Renal pelvis (tissue), 12 donors: ENCODE data around the gene KLHL8. TPM values are rescaled to one million over a fixed set of nuclear protein-coding genes. Genes with fewer than 3 reads are reported as not detected.

ENCODE experiments used
- DNase-seq: peaks from one replicate; pipeline ENCODE4 v3.0.0-alpha.2; 2013
- long read RNA-seq, 16 experiments: transcript quantifications; one replicate each; lab custom pipeline, GENCODE V29; 2026
- polyA plus RNA-seq, 3 donors: library from polyadenylated mRNA; unstranded; fragments of 120-200 nt; gene quantifications; one replicate each; pipeline ENCODE4 v1.2.1, GENCODE V29; 2013; ENCODE audit not compliant: insufficient read length in 3 of 3

KLHL8 gene
- 10 to 100 TPM; 13.6 to 24.2 (median 15.6) TPM for polyA plus RNA-seq
- long read RNA-seq, donor 1, full-length matches to known transcripts, result 1 of 1 reads
- long read RNA-seq, donor 1, partial matches to known transcripts, result 0 of 1 reads
- long read RNA-seq, donor 1, other reads (novel, unspliced or antisense), result 0 of 1 reads
- long read RNA-seq, donor 2, full-length matches to known transcripts, result 2 of 2 reads
- long read RNA-seq, donor 2, partial matches to known transcripts, result 0 of 2 reads
- long read RNA-seq, donor 2, other reads (novel, unspliced or antisense), result 0 of 2 reads
- long read RNA-seq, donor 3, result 0 reads
- long read RNA-seq, donor 4, full-length matches to known transcripts, result 1 of 1 reads
- long read RNA-seq, donor 4, partial matches to known transcripts, result 0 of 1 reads
- long read RNA-seq, donor 4, other reads (novel, unspliced or antisense), result 0 of 1 reads
- long read RNA-seq, donor 5, full-length matches to known transcripts, result 1 of 1 reads
- long read RNA-seq, donor 5, partial matches to known transcripts, result 0 of 1 reads
- long read RNA-seq, donor 5, other reads (novel, unspliced or antisense), result 0 of 1 reads
- long read RNA-seq, donor 6, full-length matches to known transcripts, result 2 of 2 reads
- long read RNA-seq, donor 6, partial matches to known transcripts, result 0 of 2 reads
- long read RNA-seq, donor 6, other reads (novel, unspliced or antisense), result 0 of 2 reads
- long read RNA-seq, donor 7, full-length matches to known transcripts, result 4 of 4 reads
- long read RNA-seq, donor 7, partial matches to known transcripts, result 0 of 4 reads
- long read RNA-seq, donor 7, other reads (novel, unspliced or antisense), result 0 of 4 reads
- long read RNA-seq, donor 8, full-length matches to known transcripts, result 2 of 2 reads
- long read RNA-seq, donor 8, partial matches to known transcripts, result 0 of 2 reads
- long read RNA-seq, donor 8, other reads (novel, unspliced or antisense), result 0 of 2 reads
- long read RNA-seq, donor 9, full-length matches to known transcripts, result 1 of 1 reads
- long read RNA-seq, donor 9, partial matches to known transcripts, result 0 of 1 reads
- long read RNA-seq, donor 9, other reads (novel, unspliced or antisense), result 0 of 1 reads
- long read RNA-seq, donor 10, full-length matches to known transcripts, result 1 of 1 reads
- long read RNA-seq, donor 10, partial matches to known transcripts, result 0 of 1 reads
- long read RNA-seq, donor 10, other reads (novel, unspliced or antisense), result 0 of 1 reads
- long read RNA-seq, donor 11, full-length matches to known transcripts, result 2 of 2 reads
- long read RNA-seq, donor 11, partial matches to known transcripts, result 0 of 2 reads
- long read RNA-seq, donor 11, other reads (novel, unspliced or antisense), result 0 of 2 reads
- long read RNA-seq, donor 12, full-length matches to known transcripts, result 3 of 3 reads
- long read RNA-seq, donor 12, partial matches to known transcripts, result 0 of 3 reads
- long read RNA-seq, donor 12, other reads (novel, unspliced or antisense), result 0 of 3 reads
- long read RNA-seq, donor 13, result 0 reads
- long read RNA-seq, donor 14, full-length matches to known transcripts, result 2 of 2 reads
- long read RNA-seq, donor 14, partial matches to known transcripts, result 0 of 2 reads
- long read RNA-seq, donor 14, other reads (novel, unspliced or antisense), result 0 of 2 reads
- long read RNA-seq, donor 15, full-length matches to known transcripts, result 2 of 2 reads
- long read RNA-seq, donor 15, partial matches to known transcripts, result 0 of 2 reads
- long read RNA-seq, donor 15, other reads (novel, unspliced or antisense), result 0 of 2 reads
- long read RNA-seq, donor 16, full-length matches to known transcripts, result 4 of 4 reads
- long read RNA-seq, donor 16, partial matches to known transcripts, result 0 of 4 reads
- long read RNA-seq, donor 16, other reads (novel, unspliced or antisense), result 0 of 4 reads

- DNase-seq, result peak; percentile 90
Measured at GRCh38 chr4:87220094-87220822, at the start of gene KLHL8. KLHL8 (minus strand) TSS chr4:87220618; CDS start chr4:87195539, 25,079 bp downstream.

- peak; percentile 31 for DNase-seq
Measured at GRCh38 chr4:87270144-87270543, 49.7 kb upstream of the KLHL8 start.

- DNase-seq, result peak; percentile 14
Measured at GRCh38 chr4:87268411-87268810, 48.0 kb upstream of the KLHL8 start.

- no peak for DNase-seq
Measured at GRCh38 chr4:87266986-87267385, 46.6 kb upstream of the KLHL8 start.

GRCh38 chr4:87262886-87263285 lies 42.5 kb upstream of the KLHL8 start:
- DNase-seq, result no peak

GRCh38 chr4:87260477-87260876 lies 40.1 kb upstream of the KLHL8 start:
- DNase-seq, result no peak

- DNase-seq, result no peak
Measured at GRCh38 chr4:87258677-87259076, 38.3 kb upstream of the KLHL8 start.

- DNase-seq, result no peak
Measured at GRCh38 chr4:87257523-87257922, 37.1 kb upstream of the KLHL8 start.

- DNase-seq, result no peak
Measured at GRCh38 chr4:87255755-87256154, 35.3 kb upstream of the KLHL8 start.

GRCh38 chr4:87251106-87251505 lies 30.7 kb upstream of the KLHL8 start:
- DNase-seq, result no peak

- no peak for DNase-seq
Measured at GRCh38 chr4:87250294-87250693, 29.9 kb upstream of the KLHL8 start.

- DNase-seq, result no peak
Measured at GRCh38 chr4:87249332-87250019, 29.1 kb upstream of the KLHL8 start.

GRCh38 chr4:87243426-87244053 lies 23.1 kb upstream of the KLHL8 start:
- DNase-seq, result no peak

- no peak for DNase-seq
Measured at GRCh38 chr4:87241336-87241735, 20.9 kb upstream of the KLHL8 start.

- DNase-seq, result peak; percentile 26
Measured at GRCh38 chr4:87240341-87240740, 19.9 kb upstream of the KLHL8 start.

GRCh38 chr4:87239821-87240220 lies 19.4 kb upstream of the KLHL8 start:
- no peak for DNase-seq

GRCh38 chr4:87239194-87239593 lies 18.8 kb upstream of the KLHL8 start:
- no peak for DNase-seq

GRCh38 chr4:87236861-87237260 lies 16.4 kb upstream of the KLHL8 start:
- DNase-seq, result no peak
